ENCODE measurements around the gene PAK4. TPM values are rescaled to one million over a fixed set of nuclear protein-coding genes. Genes with fewer than 3 reads are reported as not detected.

Gene PAK4
- total and polyA plus RNA-seq, 2 of the 8 experiments (the other 6 are each of a cell fraction or from before 2014, with no cell fraction given) = 50.7 to 64.4 TPM

DNA sequence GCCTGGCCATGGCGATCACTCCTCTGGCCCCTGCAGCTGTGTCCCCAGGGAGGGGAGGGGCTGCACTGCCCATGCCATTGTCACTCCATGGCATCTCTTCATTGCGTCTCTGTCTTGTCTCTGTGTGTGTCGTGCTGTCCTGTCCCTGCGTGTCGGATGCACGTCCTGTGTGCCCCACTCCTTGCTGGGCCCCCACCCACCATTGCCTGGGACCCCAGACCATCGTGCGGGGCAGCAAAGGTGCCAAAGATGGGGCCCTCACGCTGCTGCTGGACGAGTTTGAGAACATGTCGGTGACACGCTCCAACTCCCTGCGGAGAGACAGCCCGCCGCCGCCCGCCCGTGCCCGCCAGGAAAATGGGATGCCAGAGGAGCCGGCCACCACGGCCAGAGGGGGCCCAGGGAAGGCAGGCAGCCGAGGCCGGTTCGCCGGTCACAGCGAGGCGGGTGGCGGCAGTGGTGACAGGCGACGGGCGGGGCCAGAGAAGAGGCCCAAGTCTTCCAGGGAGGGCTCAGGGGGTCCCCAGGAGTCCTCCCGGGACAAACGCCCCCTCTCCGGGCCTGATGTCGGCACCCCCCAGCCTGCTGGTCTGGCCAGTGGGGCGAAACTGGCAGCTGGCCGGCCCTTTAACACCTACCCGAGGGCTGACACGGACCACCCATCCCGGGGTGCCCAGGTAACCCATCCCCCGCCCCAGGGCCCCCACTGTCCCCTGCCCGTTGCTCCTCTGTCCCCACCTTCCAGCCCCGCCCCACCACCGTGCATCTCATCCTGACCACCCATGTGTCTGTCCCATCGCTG, 47.3 kb downstream of the PAK4 start (continued):
- TF ChIP-seq RNF2 (IDR thresholded peaks at IDR 0.05; ENCODE audit: borderline replicate concordance, low read depth, low read length, missing control alignments, poor library complexity, severe bottlenecking) (no peak), KDM5A (IDR thresholded peaks at IDR 0.05; ENCODE audit: low read length) (no peak), SP1 (IDR thresholded peaks at IDR 0.05; ENCODE audit: low read depth, low read length) (no peak), YY1 (IDR thresholded peaks at IDR 0.05; ENCODE audit: low read depth, low read length) (no peak), FOSL1 (IDR thresholded peaks at IDR 0.05; ENCODE audit: insufficient read depth, low read depth, low read length) (no peak)
